ENCODE data around the gene DCAF8. TPM values are rescaled to one million over a fixed set of nuclear protein-coding genes. Genes with fewer than 3 reads are reported as not detected.

DCAF8 gene
- total RNA-seq, 1 donor from 2014 or later: 107 TPM

DNA sequence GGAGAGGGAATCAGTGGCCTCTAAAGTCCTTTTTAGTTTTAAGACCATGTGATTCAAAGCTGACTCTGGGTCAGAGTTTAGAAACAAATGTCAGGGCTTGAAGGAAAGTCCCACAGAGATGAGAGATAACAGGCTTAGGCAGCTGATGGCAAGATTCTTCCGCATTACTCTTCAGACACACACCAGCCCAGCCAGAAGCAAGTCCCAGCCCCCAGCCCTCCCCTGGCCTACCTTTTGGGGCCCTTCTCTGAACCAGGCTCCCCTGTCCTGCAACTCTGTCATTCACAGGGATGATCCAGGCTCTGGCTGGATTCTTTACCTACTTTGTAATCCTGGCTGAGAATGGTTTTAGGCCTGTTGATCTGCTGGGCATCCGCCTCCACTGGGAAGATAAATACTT is 85.1 kb downstream of the DCAF8 start:
- no peaks in the 10 kb centered on the region for H3K36me3 ChIP-seq (ENCODE audit: insufficient read depth, low read length)
- no peak overlapping the region for H3K9ac ChIP-seq (ENCODE audit: low read length)
- no peak for DNase-seq (ENCODE audit: low read depth)
- H3K4me1 Mint-ChIP-seq (ENCODE audit: low read depth, unreplicated experiment): peaks cover 15% of the 10 kb centered on the region
- H3K4me1 ChIP-seq (ENCODE audit: insufficient read depth, low read length): no peaks in the 10 kb centered on the region
- H3K4me3 Mint-ChIP-seq (ENCODE audit: unreplicated experiment): no peak overlapping the region
- no peak overlapping the region for H3K4me3 ChIP-seq (ENCODE audit: insufficient read depth, low read depth, low read length)
- H3K27ac ChIP-seq (ENCODE audit: low read depth, low read length): no peak overlapping the region
- H2AFZ ChIP-seq (ENCODE audit: low read depth, low read length): no peak overlapping the region
- no peaks in the 10 kb centered on the region for H3K79me2 ChIP-seq (ENCODE audit: insufficient read depth, low read length)
- H3K9me3 ChIP-seq (ENCODE audit: insufficient read depth, low read depth, low read length): no peaks in the 10 kb centered on the region
- H3K27me3 Mint-ChIP-seq (ENCODE audit: low read depth, unreplicated experiment): peaks cover 23% of the 10 kb centered on the region
- H3K9me3 Mint-ChIP-seq (ENCODE audit: unreplicated experiment): peaks cover 2% of the 10 kb centered on the region
- peak overlapping the region; percentile 19 for H3K27ac Mint-ChIP-seq (ENCODE audit: unreplicated experiment)
- TF ChIP-seq, protein P1, sequence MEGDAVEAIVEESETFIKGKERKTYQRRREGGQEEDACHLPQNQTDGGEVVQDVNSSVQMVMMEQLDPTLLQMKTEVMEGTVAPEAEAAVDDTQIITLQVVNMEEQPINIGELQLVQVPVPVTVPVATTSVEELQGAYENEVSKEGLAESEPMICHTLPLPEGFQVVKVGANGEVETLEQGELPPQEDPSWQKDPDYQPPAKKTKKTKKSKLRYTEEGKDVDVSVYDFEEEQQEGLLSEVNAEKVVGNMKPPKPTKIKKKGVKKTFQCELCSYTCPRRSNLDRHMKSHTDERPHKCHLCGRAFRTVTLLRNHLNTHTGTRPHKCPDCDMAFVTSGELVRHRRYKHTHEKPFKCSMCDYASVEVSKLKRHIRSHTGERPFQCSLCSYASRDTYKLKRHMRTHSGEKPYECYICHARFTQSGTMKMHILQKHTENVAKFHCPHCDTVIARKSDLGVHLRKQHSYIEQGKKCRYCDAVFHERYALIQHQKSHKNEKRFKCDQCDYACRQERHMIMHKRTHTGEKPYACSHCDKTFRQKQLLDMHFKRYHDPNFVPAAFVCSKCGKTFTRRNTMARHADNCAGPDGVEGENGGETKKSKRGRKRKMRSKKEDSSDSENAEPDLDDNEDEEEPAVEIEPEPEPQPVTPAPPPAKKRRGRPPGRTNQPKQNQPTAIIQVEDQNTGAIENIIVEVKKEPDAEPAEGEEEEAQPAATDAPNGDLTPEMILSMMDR (IDR thresholded peaks at IDR 0.05; ENCODE audit: insufficient read depth, low read depth, low read length): no peak
- no peak for TF ChIP-seq EZH2 (IDR thresholded peaks at IDR 0.05; ENCODE audit: insufficient read depth, low read length)
- FAIRE-seq: no peak
- H3K27me3 ChIP-seq (ENCODE audit: insufficient read depth, low read length): peaks cover 5% of the 10 kb centered on the region
- H4K20me1 ChIP-seq (ENCODE audit: insufficient read depth, low read length): no peaks in the 10 kb centered on the region
- H3K36me3 Mint-ChIP-seq (ENCODE audit: low read depth, unreplicated experiment): no peaks in the 10 kb centered on the region
- no peak overlapping the region for H3K4me2 ChIP-seq (ENCODE audit: low read length)

GRCh38 chr1:160171980-160172379 is 90.4 kb downstream of the DCAF8 start:
- H3K4me2 ChIP-seq (ENCODE audit: low read length): no peak overlapping the region
- peaks cover 36% of the 10 kb centered on the region for H3K4me1 Mint-ChIP-seq (ENCODE audit: low read depth, unreplicated experiment)
- H3K9me3 ChIP-seq (ENCODE audit: insufficient read depth, low read depth, low read length): no peaks in the 10 kb centered on the region
- peaks cover 24% of the 10 kb centered on the region for H3K27me3 Mint-ChIP-seq (ENCODE audit: low read depth, unreplicated experiment)
- no peaks in the 10 kb centered on the region for H3K36me3 Mint-ChIP-seq (ENCODE audit: low read depth, unreplicated experiment)
- peaks cover 5% of the 10 kb centered on the region for H3K27me3 ChIP-seq (ENCODE audit: insufficient read depth, low read length)
- peaks cover 7% of the 10 kb centered on the region for H3K4me1 ChIP-seq (ENCODE audit: insufficient read depth, low read length)
- H3K9me3 Mint-ChIP-seq (ENCODE audit: unreplicated experiment): no peaks in the 10 kb centered on the region
- no peak overlapping the region for H3K4me3 ChIP-seq (ENCODE audit: insufficient read depth, low read depth, low read length)
- no peak overlapping the region for H3K4me3 Mint-ChIP-seq (ENCODE audit: unreplicated experiment)
- no peak for DNase-seq (ENCODE audit: low read depth)
- H2AFZ ChIP-seq (ENCODE audit: low read depth, low read length): no peak overlapping the region
- H3K9ac ChIP-seq (ENCODE audit: low read length): no peak overlapping the region
- H3K79me2 ChIP-seq (ENCODE audit: insufficient read depth, low read length): no peaks in the 10 kb centered on the region
- no peak overlapping the region for H3K27ac Mint-ChIP-seq (ENCODE audit: unreplicated experiment)
- no peaks in the 10 kb centered on the region for H4K20me1 ChIP-seq (ENCODE audit: insufficient read depth, low read length)
- TF ChIP-seq EZH2 (IDR thresholded peaks at IDR 0.05; ENCODE audit: insufficient read depth, low read length): no peak
- TF ChIP-seq, protein P1 (IDR thresholded peaks at IDR 0.05; ENCODE audit: insufficient read depth, low read depth, low read length): no peak
- H3K27ac ChIP-seq (ENCODE audit: low read depth, low read length): no peak overlapping the region
- FAIRE-seq: no peak
- H3K36me3 ChIP-seq (ENCODE audit: insufficient read depth, low read length): no peaks in the 10 kb centered on the region

DNA sequence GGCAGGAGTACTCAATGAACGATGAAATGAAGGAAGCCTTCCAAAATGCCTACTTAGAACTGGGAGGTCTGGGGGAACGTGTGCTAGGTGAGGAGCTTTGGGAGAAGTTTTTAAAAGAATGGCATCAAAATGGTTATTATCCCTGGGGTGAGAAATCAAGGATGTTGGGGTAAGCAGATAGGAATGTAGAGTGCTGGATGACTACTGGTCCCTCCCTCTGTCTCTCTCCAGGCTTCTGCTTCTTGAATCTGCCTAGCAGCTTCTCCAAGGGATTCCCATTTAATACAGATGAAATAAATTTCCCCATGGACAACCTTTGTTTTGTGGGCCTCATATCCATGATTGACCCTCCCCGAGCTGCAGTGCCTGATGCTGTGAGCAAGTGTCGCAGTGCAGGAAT is 91.0 kb downstream of the DCAF8 start:
- H3K4me1 Mint-ChIP-seq (ENCODE audit: low read depth, unreplicated experiment): peaks cover 33% of the 10 kb centered on the region
- H3K4me1 ChIP-seq (ENCODE audit: insufficient read depth, low read length): peaks cover 7% of the 10 kb centered on the region
- no peaks in the 10 kb centered on the region for H3K9me3 Mint-ChIP-seq (ENCODE audit: unreplicated experiment)
- FAIRE-seq (peak; percentile 54), DNase-seq (ENCODE audit: low read depth) (peak; percentile 36)
- no peak overlapping the region for H3K9ac ChIP-seq (ENCODE audit: low read length)
- H3K9me3 ChIP-seq (ENCODE audit: insufficient read depth, low read depth, low read length): no peaks in the 10 kb centered on the region
- H3K4me3 Mint-ChIP-seq (ENCODE audit: unreplicated experiment): no peak overlapping the region
- TF ChIP-seq EZH2 (IDR thresholded peaks at IDR 0.05; ENCODE audit: insufficient read depth, low read length): no peak
- TF ChIP-seq, protein P1 (IDR thresholded peaks at IDR 0.05; ENCODE audit: insufficient read depth, low read depth, low read length): no peak
- no peaks in the 10 kb centered on the region for H4K20me1 ChIP-seq (ENCODE audit: insufficient read depth, low read length)
- peaks cover 28% of the 10 kb centered on the region for H3K27me3 Mint-ChIP-seq (ENCODE audit: low read depth, unreplicated experiment)
- no peak overlapping the region for H3K4me3 ChIP-seq (ENCODE audit: insufficient read depth, low read depth, low read length)
- peaks cover 7% of the 10 kb centered on the region for H3K27me3 ChIP-seq (ENCODE audit: insufficient read depth, low read length)
- H3K36me3 ChIP-seq (ENCODE audit: insufficient read depth, low read length): no peaks in the 10 kb centered on the region
- H3K27ac Mint-ChIP-seq (ENCODE audit: unreplicated experiment): no peak overlapping the region
- H3K79me2 ChIP-seq (ENCODE audit: insufficient read depth, low read length): no peaks in the 10 kb centered on the region
- H3K4me2 ChIP-seq (ENCODE audit: low read length): peak overlapping the region; percentile 31
- no peaks in the 10 kb centered on the region for H3K36me3 Mint-ChIP-seq (ENCODE audit: low read depth, unreplicated experiment)
- H3K27ac ChIP-seq (ENCODE audit: low read depth, low read length): no peak overlapping the region
- no peak overlapping the region for H2AFZ ChIP-seq (ENCODE audit: low read depth, low read length)

All from astrocyte (in vitro differentiated cells and primary cell).